ENCODE results near the gene ERMP1.

GRCh38 chr9:5756633-5757032 is 76.3 kb downstream of the ERMP1 start:
- no peak for TF ChIP-seq POLR2A (IDR thresholded peaks at IDR 0.05; ENCODE audit: low read depth, low read length)
- TF ChIP-seq POLR2AphosphoS5 (IDR thresholded peaks at IDR 0.05; ENCODE audit: low read depth, low read length) = no peak
- TF ChIP-seq TAF1 (IDR thresholded peaks at IDR 0.05; ENCODE audit: borderline replicate concordance, low read depth, low read length) = no peak

Data from GM12892 (cell line).